ENCODE data around the gene SPRY4. TPM values are rescaled to one million over a fixed set of nuclear protein-coding genes. Genes with fewer than 3 reads are reported as not detected.

SPRY4 gene
- total RNA-seq, 1 donor, result 5.4 TPM

GRCh38 chr5:142313682-142314081 lies 11.1 kb downstream of the SPRY4 start:
- Histone ChIP-seq H3K27ac (ENCODE audit: low read depth, low read length) (no peak overlapping the region), H3K4me2 (ENCODE audit: insufficient read depth, low read length) (no peak overlapping the region), H3K79me2 (ENCODE audit: insufficient read depth, low read length) (peaks cover 99% of the 10 kb centered on the region), H2AFZ (ENCODE audit: low read length) (no peak overlapping the region), H3K4me3 (ENCODE audit: insufficient read depth, low read length) (no peak overlapping the region), H4K20me1 (ENCODE audit: insufficient read depth, low read length) (peaks cover 80% of the 10 kb centered on the region), H3K27me3 (ENCODE audit: insufficient read depth, low read length) (no peaks in the 10 kb centered on the region), H3K9me3 (ENCODE audit: low read depth, low read length) (no peaks in the 10 kb centered on the region), H3K4me1 (ENCODE audit: insufficient read depth, low read length) (peaks cover 39% of the 10 kb centered on the region), H3K36me3 (ENCODE audit: insufficient read depth, low read length) (peaks cover 53% of the 10 kb centered on the region)
- no peak for DNase-seq (ENCODE audit: insufficient read length, low spot score, missing footprints)
- TF ChIP-seq CTCF (IDR thresholded peaks at IDR 0.05; ENCODE audit: extremely low read depth, low read depth, low read length), result no peak

GRCh38 chr5:142313275-142313674 lies 11.5 kb downstream of the SPRY4 start:
- H4K20me1 ChIP-seq (ENCODE audit: insufficient read depth, low read length), result peaks cover 76% of the 10 kb centered on the region
- H3K4me2 ChIP-seq (ENCODE audit: insufficient read depth, low read length), result no peak overlapping the region
- no peak for TF ChIP-seq CTCF (IDR thresholded peaks at IDR 0.05; ENCODE audit: extremely low read depth, low read depth, low read length)

GRCh38 chr5:142312399-142312798 lies 12.4 kb downstream of the SPRY4 start:
- Histone ChIP-seq H2AFZ (ENCODE audit: low read length) (no peak overlapping the region), H3K27ac (ENCODE audit: low read depth, low read length) (no peak overlapping the region), H3K27me3 (ENCODE audit: insufficient read depth, low read length) (no peaks in the 10 kb centered on the region), H3K79me2 (ENCODE audit: insufficient read depth, low read length) (peaks cover 99% of the 10 kb centered on the region), H3K9me3 (ENCODE audit: low read depth, low read length) (no peaks in the 10 kb centered on the region), H4K20me1 (ENCODE audit: insufficient read depth, low read length) (peaks cover 67% of the 10 kb centered on the region), H3K4me2 (ENCODE audit: insufficient read depth, low read length) (no peak overlapping the region), H3K36me3 (ENCODE audit: insufficient read depth, low read length) (peaks cover 48% of the 10 kb centered on the region), H3K4me3 (ENCODE audit: insufficient read depth, low read length) (no peak overlapping the region), H3K4me1 (ENCODE audit: insufficient read depth, low read length) (peaks cover 27% of the 10 kb centered on the region)
- no peak for TF ChIP-seq CTCF (IDR thresholded peaks at IDR 0.05; ENCODE audit: extremely low read depth, low read depth, low read length)
- no peak for DNase-seq (ENCODE audit: insufficient read length, low spot score, missing footprints)

More at GRCh38 chr5:142313275-142313674, 11.5 kb downstream of the SPRY4 start:
- H3K4me1 ChIP-seq (ENCODE audit: insufficient read depth, low read length), result peaks cover 35% of the 10 kb centered on the region
- peaks cover 99% of the 10 kb centered on the region for H3K79me2 ChIP-seq (ENCODE audit: insufficient read depth, low read length)
- no peaks in the 10 kb centered on the region for H3K9me3 ChIP-seq (ENCODE audit: low read depth, low read length)
- peaks cover 53% of the 10 kb centered on the region for H3K36me3 ChIP-seq (ENCODE audit: insufficient read depth, low read length)
- H3K27me3 ChIP-seq (ENCODE audit: insufficient read depth, low read length), result no peaks in the 10 kb centered on the region
- no peak for DNase-seq (ENCODE audit: insufficient read length, low spot score, missing footprints)
- no peak overlapping the region for H2AFZ ChIP-seq (ENCODE audit: low read length)
- H3K27ac ChIP-seq (ENCODE audit: low read depth, low read length), result no peak overlapping the region
- no peak overlapping the region for H3K4me3 ChIP-seq (ENCODE audit: insufficient read depth, low read length)

- H3K79me2 ChIP-seq (ENCODE audit: insufficient read depth, low read length), result peaks cover 99% of the 10 kb centered on the region
- H3K36me3 ChIP-seq (ENCODE audit: insufficient read depth, low read length), result peaks cover 45% of the 10 kb centered on the region
- no peak for DNase-seq (ENCODE audit: insufficient read length, low spot score, missing footprints)
- H3K4me1 ChIP-seq (ENCODE audit: insufficient read depth, low read length), result peaks cover 20% of the 10 kb centered on the region
- H3K4me3 ChIP-seq (ENCODE audit: insufficient read depth, low read length), result no peak overlapping the region
- no peak for TF ChIP-seq CTCF (IDR thresholded peaks at IDR 0.05; ENCODE audit: extremely low read depth, low read depth, low read length)
- H3K27ac ChIP-seq (ENCODE audit: low read depth, low read length), result no peak overlapping the region
- no peaks in the 10 kb centered on the region for H3K9me3 ChIP-seq (ENCODE audit: low read depth, low read length)
- H3K27me3 ChIP-seq (ENCODE audit: insufficient read depth, low read length), result no peaks in the 10 kb centered on the region
- H2AFZ ChIP-seq (ENCODE audit: low read length), result no peak overlapping the region
- H3K4me2 ChIP-seq (ENCODE audit: insufficient read depth, low read length), result no peak overlapping the region
- peaks cover 60% of the 10 kb centered on the region for H4K20me1 ChIP-seq (ENCODE audit: insufficient read depth, low read length)
Observed at GRCh38 chr5:142311725-142312124, 13.1 kb downstream of the SPRY4 start.

Data from osteoblast (primary cell).